Measurements from ENCODE around the gene NAA50.

Gene NAA50

GRCh38 chr3:113685956-113686721, 59.9 kb downstream of the NAA50 start:
- peak; percentile 68 for DNase-seq (ENCODE audit: low read depth, low spot score)

GRCh38 chr3:113685124-113685523, 60.9 kb downstream of the NAA50 start:
- DNase-seq (ENCODE audit: low read depth, low spot score), result no peak

GRCh38 chr3:113684271-113684819, 61.7 kb downstream of the NAA50 start:
- DNase-seq (ENCODE audit: low read depth, low spot score), result no peak

GRCh38 chr3:113678773-113679172, 67.3 kb downstream of the NAA50 start:
- no peak for DNase-seq (ENCODE audit: low read depth, low spot score)

GRCh38 chr3:113677737-113678136, 68.3 kb downstream of the NAA50 start:
- DNase-seq (ENCODE audit: low read depth, low spot score), result peak; percentile 47

- no peak for DNase-seq (ENCODE audit: low read depth, low spot score)
These were observed 69.8 kb downstream of the NAA50 start for GRCh38 chr3:113676261-113676660.

- DNase-seq (ENCODE audit: low read depth, low spot score), result no peak
These were observed 72.5 kb downstream of the NAA50 start for GRCh38 chr3:113673593-113673992.

- DNase-seq (ENCODE audit: low read depth, low spot score), result no peak
These were observed 78.0 kb downstream of the NAA50 start for GRCh38 chr3:113668015-113668414.

Measured in ELF-1 (cell line).